HG02852 (cell line): ENCODE data around the gene NAA10.
A peak's percentile ranks its signal among the peaks of the same experiment; 100 is the strongest.

ENCODE experiments used
- ATAC-seq: cut with Tn5 transposase; IDR thresholded peaks from one replicate; pipeline ENCODE4 v1.9.1; 2021; ENCODE audit warnings: mild to moderate bottlenecking, moderate library complexity; ENCODE audit not compliant: unreplicated experiment

NAA10 gene

DNA sequence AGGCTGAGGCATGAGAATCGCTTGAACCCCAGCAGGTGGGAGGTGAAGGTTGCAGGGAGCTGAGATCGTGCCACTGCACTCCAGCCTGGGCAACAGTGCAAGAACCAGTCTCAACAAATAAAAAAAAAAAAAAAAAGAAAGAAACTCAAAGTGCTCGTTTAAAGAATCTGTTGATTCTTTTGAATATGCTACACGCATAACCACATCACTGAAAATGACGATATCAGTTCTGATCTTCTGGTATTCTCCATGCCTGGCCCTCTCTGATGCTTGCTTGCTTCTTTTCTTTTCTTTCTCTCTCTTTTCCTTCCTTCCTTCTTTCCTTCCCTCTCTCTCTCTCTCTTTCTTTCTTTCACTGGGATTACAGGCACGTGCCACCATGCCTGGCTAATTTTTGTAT is 23.0 kb downstream of the NAA10 start:
- no peak for ATAC-seq

DNA sequence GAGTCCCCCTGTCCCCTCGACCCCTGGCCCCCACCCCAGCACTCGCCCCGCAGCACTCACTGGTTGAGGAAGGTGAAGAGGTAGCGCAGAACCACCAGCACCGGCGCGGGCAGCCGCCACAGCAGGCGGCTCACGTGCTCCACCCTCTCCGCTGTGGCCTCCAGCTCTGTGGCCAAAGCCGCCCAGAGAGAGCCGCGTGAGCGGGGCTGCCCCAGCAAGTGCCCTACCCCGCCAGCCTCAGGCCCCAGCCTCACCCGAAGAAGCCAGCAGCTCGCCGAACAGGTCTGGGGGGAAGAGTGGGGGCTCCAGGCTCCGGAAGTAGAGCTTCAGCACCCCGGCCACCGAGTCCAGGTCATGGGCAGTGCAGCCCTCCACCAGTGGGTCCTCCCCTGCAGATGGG is 24.4 kb downstream of the NAA10 start:
- no peak for ATAC-seq

DNA sequence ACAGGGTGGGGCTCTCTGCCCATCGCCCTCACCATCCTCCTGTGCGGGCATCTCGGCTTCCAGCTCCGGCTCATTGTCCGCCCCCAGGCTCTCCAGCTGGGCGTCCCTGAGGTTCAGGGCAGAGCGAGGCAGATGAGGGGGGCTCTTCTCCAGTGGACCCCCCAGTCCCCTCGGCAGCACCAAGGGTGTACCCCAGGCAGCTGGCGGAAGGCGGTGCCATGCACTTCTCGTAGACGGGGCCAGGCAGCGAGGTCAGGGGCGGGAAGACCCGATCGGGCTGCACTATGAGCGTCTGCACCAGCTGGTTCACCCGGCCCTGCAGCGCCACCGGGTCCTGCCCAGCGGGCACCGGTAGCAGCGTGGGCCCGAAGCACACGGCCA is 24.9 kb downstream of the NAA10 start:
- ATAC-seq, result no peak

DNA sequence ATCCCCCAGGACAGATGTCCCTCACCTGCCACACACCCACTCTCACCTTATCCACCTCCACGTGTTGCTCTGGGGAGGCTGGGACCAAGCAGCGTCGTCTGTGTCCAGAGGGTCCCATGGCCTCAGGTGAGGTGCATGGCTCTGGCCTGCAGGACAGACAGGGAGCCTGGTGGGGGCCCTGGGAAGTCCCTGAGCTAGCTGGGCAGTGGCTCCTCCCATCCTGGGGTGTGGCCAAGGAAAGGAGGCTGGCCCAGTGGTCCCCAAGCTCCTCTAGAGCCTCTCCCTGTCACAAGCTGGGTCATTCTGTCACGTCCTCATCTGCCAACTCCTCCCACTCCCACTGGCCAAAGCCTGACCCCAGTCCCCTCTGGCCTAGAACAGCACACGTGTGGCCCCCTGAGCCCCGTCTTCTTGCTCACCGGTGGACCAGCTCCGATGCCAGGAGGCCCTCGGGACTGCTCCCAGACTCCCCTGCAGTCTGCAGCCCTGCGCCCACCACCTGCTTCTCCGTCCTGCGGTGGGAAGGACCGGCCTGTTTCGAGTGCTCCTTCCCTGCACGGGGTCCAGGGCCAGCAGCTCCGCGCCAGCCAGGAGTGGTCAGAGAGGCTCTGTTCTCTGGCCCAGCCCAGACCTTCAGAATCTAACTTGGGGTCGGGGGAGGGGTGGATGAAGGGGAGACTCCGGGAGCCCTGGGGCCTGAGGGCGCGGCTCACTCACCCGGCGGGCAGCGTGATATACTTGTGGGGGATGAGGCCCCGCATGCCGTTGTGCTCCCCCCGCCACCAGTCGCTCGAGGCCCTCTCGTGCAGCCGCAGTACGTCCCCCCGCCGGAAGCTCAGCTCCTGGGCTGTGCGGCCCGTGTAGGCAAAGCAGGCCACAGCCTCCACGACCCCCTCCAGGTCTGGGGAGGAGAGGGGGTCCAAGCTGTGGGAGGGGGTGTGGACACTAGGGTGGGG is 25.5 kb downstream of the NAA10 start:
- ATAC-seq, result peak; percentile 49

DNA sequence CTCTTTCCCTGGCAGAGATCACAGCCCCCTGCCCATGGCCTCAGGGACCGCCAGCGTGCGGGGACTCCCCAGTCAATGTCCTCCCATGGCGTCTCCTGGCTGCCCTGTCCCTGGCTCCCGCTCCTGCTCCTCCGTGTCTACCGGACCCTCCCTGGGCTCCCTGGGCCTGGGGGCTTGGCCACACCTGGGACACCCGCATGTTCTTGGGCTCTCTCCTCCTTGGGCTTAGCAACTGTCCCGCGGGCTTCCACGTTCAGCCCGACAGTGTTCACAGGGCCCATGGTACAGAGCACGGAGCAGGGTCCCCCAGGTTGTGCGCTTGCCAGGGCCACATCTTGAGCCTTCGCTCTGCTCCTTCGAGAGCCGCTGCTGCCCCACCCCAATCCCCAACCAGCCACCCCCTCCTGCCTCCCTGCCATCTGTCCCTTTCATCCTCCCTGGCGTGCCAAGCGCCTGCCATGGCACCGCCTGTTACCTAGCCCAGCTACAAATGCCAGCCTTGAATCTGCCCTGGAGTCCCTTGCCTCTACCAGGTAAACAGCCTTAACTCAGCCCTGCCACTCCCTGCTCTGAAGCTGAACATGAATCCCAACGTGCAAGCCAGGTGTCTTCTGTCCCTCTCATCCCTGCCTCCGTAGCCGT is 26.5 kb downstream of the NAA10 start:
- ATAC-seq, result no peak

DNA sequence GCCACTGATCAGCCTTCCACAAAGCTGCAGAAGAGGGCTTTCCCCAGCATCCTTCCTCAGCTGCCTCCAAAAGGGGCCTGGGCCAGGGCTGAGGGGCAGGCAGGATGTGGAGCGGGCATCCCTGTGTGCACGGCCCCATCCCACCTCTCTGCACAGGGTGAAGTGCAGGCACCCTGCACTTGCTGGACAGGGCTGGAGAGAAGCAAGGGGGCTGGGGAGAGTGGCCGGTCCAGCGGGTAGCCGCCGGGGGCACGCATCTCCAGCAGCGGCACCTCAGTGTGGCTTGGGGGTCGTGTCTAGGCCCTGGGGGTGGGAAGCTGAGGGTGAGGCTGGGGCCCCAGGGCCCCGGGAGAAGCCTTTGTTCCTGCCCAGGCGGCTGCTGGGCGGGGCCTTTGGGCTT is 27.4 kb downstream of the NAA10 start:
- no peak for ATAC-seq

DNA sequence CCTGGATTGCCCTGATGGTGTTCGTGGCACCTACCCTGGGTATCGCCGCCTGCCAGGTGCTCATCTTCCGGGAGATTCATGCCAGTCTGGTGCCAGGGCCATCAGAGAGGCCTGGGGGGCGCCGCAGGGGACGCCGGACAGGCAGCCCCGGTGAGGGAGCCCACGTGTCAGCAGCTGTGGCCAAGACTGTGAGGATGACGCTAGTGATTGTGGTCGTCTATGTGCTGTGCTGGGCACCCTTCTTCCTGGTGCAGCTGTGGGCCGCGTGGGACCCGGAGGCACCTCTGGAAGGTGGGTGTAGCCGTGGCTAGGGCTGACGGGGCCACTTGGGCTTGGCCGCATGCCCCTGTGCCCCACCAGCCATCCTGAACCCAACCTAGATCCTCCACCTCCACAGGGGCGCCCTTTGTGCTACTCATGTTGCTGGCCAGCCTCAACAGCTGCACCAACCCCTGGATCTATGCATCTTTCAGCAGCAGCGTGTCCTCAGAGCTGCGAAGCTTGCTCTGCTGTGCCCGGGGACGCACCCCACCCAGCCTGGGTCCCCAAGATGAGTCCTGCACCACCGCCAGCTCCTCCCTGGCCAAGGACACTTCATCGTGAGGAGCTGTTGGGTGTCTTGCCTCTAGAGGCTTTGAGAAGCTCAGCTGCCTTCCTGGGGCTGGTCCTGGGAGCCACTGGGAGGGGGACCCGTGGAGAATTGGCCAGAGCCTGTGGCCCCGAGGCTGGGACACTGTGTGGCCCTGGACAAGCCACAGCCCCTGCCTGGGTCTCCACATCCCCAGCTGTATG is 28.5 kb downstream of the NAA10 start:
- ATAC-seq, result no peak

DNA sequence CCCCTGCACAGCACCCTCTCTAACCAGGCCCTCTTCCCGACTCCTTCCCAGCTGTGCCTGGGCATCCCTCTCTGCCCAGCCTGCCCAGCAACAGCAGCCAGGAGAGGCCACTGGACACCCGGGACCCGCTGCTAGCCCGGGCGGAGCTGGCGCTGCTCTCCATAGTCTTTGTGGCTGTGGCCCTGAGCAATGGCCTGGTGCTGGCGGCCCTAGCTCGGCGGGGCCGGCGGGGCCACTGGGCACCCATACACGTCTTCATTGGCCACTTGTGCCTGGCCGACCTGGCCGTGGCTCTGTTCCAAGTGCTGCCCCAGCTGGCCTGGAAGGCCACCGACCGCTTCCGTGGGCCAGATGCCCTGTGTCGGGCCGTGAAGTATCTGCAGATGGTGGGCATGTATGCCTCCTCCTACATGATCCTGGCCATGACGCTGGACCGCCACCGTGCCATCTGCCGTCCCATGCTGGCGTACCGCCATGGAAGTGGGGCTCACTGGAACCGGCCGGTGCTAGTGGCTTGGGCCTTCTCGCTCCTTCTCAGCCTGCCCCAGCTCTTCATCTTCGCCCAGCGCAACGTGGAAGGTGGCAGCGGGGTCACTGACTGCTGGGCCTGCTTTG is 29.2 kb downstream of the NAA10 start:
- ATAC-seq, result no peak

DNA sequence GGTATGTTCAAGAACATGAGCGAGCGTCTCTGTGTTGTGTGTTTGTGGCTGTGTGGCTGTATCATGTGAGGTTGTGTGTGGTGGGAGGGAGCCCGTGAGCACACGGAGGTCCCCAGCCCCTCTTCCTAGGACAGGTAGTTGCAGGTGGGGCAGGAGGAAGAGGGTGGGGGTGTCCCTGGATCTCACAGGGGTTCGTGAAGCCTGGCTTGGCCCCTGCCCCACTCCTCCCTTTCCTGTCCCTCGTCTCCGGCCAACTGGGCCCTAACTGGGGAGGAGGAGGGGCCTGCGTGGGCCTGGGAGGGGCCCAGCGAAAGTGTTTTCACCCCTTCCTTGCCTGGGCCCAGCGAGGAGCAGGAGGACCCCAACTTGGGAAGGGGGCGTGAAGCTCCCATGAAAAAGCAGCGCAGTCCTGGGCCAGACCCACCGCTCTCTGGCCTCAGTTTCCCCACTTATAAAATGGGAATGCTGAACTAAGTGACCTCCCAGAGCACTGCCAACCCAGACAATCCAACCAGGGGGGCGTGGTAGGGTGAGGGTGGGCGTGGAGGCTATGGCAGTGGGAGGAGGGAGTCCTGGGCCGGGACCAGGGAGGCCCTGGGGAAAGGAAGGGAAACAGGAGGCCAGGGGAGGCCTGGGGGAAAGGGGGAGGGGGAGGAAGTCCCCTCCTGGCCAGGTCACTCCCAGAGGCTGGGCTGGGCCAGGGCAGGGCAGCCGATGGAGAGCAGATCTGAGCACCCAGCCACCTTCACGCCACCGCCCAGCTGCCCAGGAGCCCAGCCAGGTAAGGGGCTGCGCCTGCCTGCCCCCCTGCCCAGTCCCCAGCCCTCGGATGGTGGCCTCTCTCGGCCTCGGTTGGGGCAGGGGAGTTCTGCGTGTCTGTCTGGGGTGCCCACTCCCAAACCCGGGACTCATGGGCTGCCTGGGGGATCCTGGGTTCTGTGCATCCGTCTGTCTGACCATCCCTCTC is 30.6 kb downstream of the NAA10 start, which contains the start of gene AVPR2:
Gene AVPR2, plus strand, starts transcription at position 683 of the 967 bp plus-strand sequence. CDS start 473 bp downstream, outside the sequence.
- no peak for ATAC-seq

DNA sequence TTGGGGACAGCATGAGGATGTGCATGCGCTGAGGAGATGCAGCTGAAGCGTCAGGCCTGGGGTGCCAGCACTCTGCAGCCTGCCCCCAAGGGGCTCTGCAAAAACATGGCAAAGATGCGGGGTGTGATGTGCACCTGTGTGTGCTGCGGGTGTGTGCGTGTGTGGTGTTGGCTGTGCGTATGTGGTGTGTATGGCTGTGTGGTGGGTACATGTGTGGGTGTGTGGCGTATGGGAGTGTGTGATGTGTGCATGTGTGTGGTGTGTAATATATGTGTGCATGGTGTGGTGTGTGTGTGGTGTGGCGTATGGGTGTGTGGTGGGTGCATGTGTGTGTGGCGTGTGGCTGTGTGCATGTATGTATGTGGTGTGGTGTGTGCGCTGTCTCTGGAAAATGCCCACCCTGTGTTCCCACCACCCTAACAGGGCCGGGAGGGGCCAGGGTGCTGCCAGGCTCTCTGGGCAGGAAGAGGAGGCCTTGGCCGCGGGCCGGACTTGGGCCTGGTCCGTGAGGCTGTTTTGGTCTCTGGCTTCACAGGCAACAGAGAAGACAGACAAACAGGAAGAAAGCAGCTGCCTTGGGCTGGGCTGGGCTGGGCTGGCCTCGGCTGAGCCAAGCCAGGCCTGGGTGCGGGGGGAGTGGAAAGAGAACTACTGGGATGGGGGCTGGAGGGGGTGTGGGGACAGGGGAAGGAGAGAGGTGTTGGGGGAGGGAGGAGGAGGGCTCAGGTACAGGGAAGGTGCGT is 31.4 kb downstream of the NAA10 start:
- no peak for ATAC-seq

DNA sequence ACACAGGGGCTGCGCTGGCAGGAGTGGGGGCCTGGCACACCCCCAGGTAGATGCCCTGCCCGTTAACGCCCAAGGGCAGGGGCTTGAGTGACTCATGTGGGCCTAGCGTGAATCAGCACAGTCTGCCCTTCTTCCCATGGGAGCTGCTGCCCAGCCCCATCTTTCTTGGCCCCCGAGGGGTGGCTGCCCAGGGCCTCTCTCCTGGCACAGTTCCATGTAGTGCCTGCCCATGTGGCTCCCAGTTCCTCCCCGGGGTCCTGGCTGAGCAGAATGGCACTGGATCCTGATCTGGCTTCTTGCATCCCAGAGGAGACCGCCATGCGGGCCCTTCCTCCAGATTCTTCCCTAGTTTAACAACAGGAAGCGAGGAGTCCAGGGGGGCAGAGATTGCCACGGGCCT is 32.5 kb downstream of the NAA10 start:
- ATAC-seq, result no peak

DNA sequence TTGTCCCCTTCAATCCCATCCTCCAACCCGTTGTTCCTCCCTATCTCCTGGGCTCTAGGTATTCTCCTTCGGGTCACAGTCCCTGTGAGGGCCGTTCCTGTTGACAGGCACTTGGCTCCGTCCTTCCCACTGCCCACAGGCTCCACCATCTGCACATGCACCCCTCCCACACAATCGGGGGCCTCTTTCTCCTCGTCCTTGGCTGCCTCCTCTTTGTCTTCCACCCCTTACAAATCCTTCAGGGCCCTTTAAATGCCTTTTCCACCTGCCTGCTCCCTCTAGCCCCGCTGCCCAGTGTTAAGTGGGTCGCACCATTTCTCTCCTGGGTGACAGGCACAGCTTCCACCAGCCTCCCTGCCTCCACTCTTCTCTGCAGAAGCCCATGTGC is 33.1 kb downstream of the NAA10 start:
- ATAC-seq, result no peak

DNA sequence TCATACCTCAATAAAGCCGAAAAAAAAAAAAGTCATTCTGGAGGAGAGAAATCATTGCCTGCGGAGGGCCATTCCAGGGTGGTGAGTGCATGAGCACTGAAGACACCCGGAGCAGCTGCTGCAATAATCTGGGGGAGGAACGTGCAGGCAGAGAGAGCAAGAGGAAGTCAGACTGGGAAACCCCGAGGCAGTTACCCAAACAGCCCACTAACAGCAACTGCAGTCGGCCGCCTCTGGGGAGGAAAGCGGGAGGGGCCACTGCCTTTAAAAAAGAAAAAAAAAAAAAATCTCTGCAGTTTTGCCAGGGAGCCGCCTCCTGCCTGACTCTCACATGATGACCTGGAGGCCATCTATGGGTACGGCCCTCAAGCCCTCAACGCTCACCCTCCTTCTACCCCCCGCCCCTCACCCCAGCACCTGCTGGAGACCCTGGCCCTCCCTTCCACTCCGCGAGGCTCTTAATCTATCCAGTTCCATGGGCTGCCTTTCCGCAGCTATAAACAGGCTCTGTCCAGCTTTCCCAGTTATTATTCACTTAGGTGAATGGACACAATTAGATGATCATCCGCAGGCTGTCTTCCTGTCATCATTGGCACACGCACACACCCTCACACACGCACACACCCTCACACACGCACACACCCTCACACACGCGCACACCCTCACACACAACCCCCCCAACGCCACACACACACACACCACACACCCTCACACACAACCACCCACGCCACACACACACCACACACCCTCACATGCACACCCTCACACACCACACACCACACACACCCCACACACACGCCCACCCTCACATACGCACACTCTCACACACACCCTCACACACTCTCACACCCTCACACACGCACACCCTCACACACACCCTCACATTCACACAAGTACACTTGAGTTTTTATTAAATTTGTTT is 33.7 kb downstream of the NAA10 start:
- peak; percentile 86 for ATAC-seq

DNA sequence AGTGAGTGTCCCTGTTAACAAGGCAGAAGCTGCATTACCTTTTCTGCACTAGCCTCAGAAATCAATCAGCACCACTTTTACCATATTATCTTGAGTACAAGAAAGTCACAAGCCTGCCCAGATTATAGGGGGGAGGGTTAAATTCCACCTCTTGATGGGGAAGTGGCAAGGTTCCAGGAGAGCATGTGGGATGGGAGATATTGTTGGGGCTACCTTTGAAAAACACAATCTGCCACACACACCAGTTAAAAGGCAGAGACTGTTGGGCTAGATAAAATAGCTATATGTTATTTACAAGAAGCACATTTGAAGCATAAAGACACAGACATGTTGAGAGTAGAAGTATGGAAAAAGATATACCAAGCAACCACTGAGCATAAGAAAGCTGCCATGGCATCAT is 36.9 kb downstream of the NAA10 start:
- ATAC-seq, result no peak

DNA sequence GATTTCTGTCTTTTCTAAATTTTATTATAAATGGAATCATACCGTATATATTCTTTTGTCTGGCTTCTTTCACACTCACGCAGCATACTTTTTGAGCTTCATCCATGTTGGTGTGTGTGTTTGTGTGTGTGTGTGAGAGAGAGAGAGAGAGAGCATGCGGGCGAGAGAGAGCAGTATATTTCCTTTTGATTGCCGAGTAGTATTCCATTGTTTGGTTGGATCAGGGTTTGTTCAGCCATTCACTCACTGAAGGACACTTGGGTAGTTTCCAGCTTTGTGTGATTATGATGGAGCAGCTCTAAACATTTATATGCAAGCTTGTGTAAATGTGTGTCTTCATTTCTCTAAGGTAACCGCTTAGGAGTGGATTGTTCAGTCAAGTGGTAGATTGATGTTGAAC is 45.7 kb downstream of the NAA10 start:
- ATAC-seq, result no peak

DNA sequence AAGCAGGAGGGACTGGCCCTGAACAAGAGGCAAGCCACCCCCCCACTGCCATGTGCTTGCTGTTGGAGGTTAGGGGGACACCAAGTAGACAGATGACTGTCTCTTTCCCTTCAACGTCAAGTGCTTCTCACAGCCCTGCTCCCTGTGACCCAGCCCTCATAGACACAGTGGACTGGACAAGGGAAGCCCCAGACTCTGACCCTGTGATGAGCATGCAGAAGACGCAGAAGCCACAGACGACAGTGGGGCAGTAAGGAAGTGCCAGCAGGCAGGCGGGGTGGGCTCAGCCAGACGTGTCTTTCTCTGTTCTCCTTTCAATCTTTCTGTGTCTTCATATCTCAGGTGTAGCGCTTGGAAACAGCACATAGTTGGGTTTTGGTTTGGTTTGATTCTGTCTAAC is 46.5 kb downstream of the NAA10 start:
- ATAC-seq, result peak; percentile 38

DNA sequence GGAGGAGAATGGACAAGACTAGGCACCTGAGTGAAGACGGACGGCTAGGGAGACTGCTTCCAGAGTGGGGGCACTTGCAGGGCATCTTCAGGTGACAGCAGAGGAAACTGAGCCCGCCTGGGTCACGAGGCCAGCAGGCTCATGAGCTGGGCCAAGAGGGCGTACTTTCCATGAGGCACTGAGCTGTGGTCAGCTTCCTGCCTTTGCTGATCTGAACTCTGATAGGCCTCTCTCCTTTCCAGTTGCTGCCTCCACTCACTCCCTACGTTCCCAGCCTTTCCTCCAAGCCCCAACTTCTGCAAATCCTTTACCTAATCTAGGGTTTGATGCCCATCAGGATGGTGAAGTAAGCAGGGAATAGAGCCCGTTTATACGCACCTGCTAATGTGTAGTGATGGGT is 47.5 kb downstream of the NAA10 start:
- no peak for ATAC-seq

DNA sequence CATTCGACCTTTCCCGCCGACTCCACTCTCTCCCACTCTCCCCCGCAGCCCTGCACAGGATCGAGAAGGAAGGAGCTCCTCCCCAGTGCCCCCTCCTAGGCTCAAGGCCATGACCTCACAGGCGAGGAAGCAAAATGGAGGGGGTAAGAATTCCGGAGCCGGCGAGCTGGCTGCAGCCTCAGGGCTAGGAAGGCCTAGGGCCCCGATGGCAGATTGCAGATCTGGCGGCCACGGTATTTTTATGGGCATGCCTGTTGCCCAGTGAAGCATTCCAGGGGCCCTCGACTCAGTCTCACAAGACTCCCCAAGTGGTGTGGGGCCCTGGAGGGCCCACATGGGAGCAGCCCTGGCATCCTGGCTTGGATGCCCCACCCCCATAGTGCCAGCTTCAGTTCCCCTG is 47.9 kb downstream of the NAA10 start:
- ATAC-seq, result no peak
